NCI-H82 (cell line): ENCODE results near the gene SMIM41.

Source experiments
- DNase-seq: peaks from one replicate; lab custom pipeline; 2025; lab: John Stamatoyannopoulos, UW

The SMIM41 gene

GRCh38 chr12:52050758-52051541 is 28.6 kb upstream of the SMIM41 start, which contains the start of gene NR4A1:
Gene NR4A1 (plus strand): TSS chr12:52051442. CDS start chr12:52054329, 2,887 bp downstream.
- peak; percentile 96 for DNase-seq

GRCh38 chr12:52052468-52053186 is 26.9 kb upstream of the SMIM41 start:
- DNase-seq, result no peak

- no peak for DNase-seq
These were observed 25.8 kb upstream of the SMIM41 start for GRCh38 chr12:52053536-52054209.

- no peak for DNase-seq
These were observed 25.2 kb upstream of the SMIM41 start for GRCh38 chr12:52054231-52054832.

GRCh38 chr12:52054833-52055730 is 24.4 kb upstream of the SMIM41 start:
- no peak for DNase-seq

- no peak for DNase-seq
These were observed 23.5 kb upstream of the SMIM41 start for GRCh38 chr12:52055731-52056711.

- DNase-seq, result no peak
These were observed 22.5 kb upstream of the SMIM41 start for GRCh38 chr12:52056801-52057637.

- DNase-seq, result no peak
These were observed 21.6 kb upstream of the SMIM41 start for GRCh38 chr12:52057638-52058576.

- DNase-seq, result peak; percentile 31
These were observed 20.7 kb upstream of the SMIM41 start for GRCh38 chr12:52058631-52059361.

GRCh38 chr12:52059582-52060497 is 19.7 kb upstream of the SMIM41 start:
- no peak for DNase-seq

GRCh38 chr12:52060498-52061177 is 18.9 kb upstream of the SMIM41 start:
- no peak for DNase-seq

GRCh38 chr12:52061470-52062166 is 17.9 kb upstream of the SMIM41 start:
- no peak for DNase-seq

- DNase-seq, result no peak
These were observed 17.1 kb upstream of the SMIM41 start for GRCh38 chr12:52062167-52063081.
